Medulla oblongata (tissue), 1 donor: ENCODE measurements around the gene CCNF.
A peak's percentile ranks its signal among the peaks of the same experiment; 100 is the strongest.

Experiments used
- DNase-seq: peaks from one replicate; pipeline ENCODE4 v3.0.0-alpha.2; 2015; ENCODE audit errors: extremely low spot score

CCNF gene

DNA sequence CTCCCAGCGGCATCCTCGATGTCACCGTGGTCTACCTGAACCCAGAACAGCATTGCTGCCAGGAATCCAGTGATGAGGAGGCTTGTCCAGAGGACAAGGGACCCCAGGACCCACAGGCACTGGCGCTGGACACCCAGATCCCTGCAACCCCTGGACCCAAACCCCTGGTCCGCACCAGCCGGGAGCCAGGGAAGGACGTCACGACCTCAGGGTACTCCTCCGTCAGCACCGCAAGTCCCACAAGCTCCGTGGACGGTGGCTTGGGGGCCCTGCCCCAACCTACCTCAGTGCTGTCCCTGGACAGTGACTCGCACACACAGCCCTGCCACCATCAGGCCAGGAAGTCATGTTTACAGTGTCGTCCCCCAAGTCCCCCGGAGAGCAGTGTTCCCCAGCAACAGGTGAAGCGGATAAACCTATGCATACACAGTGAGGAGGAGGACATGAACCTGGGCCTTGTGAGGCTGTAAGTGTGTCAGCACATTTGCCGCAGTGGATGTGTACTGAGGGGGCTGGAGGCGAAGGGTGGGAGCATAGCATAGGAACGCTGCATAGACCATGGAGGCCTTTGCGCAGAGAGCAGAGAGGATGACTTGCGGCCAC, 27.4 kb downstream of the CCNF start:
- no peak for DNase-seq

DNA sequence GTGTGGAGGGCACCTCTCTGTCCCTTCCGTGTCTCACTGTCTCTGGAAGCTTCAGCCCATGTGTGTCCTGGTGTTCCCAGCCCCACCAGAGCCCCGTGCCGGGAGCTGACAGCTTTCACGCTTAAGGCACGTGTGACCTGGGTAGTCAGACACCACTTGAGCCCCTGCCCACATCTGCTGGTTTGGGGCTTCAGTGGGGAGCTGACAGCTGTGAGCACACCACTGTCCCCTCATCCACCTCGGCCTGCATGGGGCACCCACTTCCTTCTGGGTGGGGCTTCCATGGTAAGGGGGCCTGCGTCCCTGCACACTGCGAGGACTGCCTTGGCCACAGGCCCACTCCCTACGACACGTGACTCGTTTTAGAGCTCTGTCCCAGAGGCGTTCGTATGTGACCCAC, 28.0 kb downstream of the CCNF start:
- no peak for DNase-seq

GRCh38 chr16:2457946-2458345, 28.7 kb downstream of the CCNF start:
- DNase-seq, result no peak

DNA sequence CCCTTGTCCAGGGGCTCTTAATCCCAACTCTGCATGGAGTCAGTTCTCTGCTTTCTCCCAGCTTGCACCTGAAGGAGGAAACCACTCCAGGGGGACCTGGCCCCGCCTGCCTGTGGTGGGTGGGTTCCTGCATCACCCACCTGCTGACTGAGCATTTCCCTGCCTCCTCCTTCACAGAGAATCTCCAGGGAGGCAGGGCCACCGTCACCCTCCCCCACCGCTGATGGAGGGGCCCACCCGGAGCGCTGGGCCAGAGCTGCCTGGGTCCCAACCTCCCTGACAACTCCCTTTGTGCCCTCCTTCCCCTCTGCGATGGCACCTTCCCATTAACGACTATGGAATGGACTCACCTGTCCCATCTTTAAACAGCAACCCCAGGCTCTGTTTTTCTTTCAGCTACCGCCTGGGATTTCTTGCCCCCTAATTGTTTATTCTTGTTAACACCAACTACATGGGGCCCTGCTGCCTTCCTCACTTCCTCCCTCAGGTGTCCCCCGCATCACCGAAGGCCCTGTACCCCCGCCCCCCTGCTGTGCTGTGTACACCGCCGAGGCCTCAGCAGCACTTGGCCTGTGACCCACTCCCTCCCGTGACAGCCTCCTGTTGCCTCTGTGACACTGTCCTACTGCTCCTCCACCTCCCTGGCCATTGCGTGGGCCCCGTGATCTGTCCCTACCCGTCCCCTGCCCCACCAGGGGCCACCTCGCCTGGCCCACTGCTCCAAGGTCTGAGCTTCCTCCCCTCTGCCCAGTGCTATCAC, 29.8 kb downstream of the CCNF start:
- DNase-seq, result no peak

- peak; percentile 97 for DNase-seq
Measured at GRCh38 chr16:2459647-2460390, 30.6 kb downstream of the CCNF start, which contains the start of gene TEDC2. TEDC2 (plus strand) TSS chr16:2460109; CDS start chr16:2460145, 36 bp downstream.

- DNase-seq, result no peak
Measured at GRCh38 chr16:2460391-2460713, 31.1 kb downstream of the CCNF start.

GRCh38 chr16:2460916-2461315, 31.7 kb downstream of the CCNF start:
- DNase-seq, result no peak

- DNase-seq, result no peak
Measured at GRCh38 chr16:2462031-2462866, 33.0 kb downstream of the CCNF start.

- no peak for DNase-seq
Measured at GRCh38 chr16:2464333-2464732, 35.1 kb downstream of the CCNF start.

GRCh38 chr16:2465653-2466415, 36.6 kb downstream of the CCNF start:
- no peak for DNase-seq

- DNase-seq, result no peak
Measured at GRCh38 chr16:2466667-2467527, 37.6 kb downstream of the CCNF start.

- peak; percentile 73 for DNase-seq
Measured at GRCh38 chr16:2467528-2468232, 38.4 kb downstream of the CCNF start.

DNA sequence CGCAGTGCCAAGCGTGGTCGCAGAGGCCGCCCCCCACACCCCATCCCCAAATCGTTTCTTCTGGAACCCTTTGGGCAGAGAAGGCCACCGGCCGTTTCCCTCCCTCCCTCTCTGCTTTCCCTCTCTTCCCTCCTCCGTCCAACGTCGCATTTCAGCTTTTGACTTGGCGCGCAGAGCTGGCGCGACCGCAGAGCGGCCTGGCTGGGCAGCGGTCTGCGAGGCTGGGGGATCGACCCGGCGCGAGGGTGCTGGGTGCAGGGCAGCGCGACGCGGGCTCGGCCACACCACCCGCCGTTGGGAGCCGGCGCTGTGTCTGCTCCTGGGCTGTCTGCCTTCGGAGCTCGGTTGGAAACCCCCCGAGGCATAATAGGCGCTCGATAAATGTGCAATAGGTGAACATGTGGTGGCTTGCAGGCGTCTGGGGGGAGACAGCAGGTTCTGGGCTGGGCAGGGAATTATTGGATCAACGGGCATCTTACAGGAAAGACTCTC, 39.0 kb downstream of the CCNF start:
- no peak for DNase-seq

DNA sequence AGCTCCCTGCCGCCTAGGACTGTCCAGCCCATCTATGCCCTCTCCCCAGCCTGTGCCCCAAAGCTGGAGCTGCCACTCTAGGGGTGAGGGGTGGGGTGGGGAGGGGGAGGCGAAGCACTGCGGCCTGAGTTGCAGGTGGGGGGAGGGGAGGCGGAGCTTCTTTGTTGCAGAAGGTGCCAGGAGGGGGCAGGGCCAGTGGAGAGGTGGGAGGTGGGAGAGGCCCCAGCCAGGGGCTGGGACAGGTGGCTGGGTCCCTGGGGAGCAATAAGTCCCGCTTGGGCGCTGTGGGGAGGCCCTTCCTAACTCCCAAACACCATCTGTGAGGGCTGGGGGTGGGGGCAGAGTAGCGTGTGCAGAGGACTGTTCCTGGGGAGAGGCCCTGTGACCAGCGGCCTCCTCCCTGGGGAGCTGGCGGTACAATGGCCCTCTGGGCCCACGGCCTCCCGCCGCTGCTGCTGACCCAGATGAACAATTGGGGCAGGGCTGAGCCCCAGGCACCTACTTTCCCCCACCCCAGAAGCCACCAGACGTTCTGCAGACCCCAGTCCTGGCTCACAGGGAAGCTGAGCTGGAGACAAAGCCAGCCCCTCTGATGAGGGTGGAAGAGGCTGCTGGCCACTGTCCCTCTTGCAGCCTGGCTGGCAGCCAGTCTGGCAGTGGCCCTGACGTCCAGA, 39.6 kb downstream of the CCNF start:
- peak; percentile 72 for DNase-seq

- no peak for DNase-seq
Measured at GRCh38 chr16:2469399-2470233, 40.4 kb downstream of the CCNF start.

- DNase-seq, result no peak
Measured at GRCh38 chr16:2470234-2470601, 41.0 kb downstream of the CCNF start.

DNA sequence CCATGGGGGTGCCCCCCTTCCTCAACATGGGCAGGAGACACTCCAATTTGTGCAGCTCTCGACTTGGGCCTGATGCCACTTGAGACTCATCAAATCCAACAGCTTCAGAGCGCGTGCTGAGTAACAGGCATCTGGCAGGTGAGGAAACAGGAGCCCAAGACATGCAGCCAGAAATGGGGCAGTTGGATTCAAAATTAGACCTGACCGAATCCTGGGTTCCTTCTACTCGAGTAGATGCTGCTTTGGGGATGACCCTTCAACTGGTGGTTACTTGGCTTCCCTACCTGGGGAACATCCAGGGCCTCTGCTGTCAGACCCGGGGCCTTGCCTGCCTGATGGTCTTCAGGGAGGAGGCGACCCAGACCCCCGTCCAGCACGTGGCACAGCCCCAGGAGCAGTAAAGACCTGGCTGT, 41.4 kb downstream of the CCNF start:
- no peak for DNase-seq
